SK-N-MC (cell line): ENCODE data around the gene PPM1L.

Experiments used
- EZH2 ChIP-seq: fragments of 200-600 bp; sonication (generic); IDR thresholded peaks from one replicate; pipeline ENCODE4 v1.6.1; 2017; ENCODE audit warnings: antibody characterized with exemption
- POLR2AphosphoS5 ChIP-seq: IDR thresholded peaks from 2 replicates; pipeline ENCODE4 v1.6.1; 2012; ENCODE audit warnings: mild to moderate bottlenecking, low read depth, low read length, borderline replicate concordance

DNA sequence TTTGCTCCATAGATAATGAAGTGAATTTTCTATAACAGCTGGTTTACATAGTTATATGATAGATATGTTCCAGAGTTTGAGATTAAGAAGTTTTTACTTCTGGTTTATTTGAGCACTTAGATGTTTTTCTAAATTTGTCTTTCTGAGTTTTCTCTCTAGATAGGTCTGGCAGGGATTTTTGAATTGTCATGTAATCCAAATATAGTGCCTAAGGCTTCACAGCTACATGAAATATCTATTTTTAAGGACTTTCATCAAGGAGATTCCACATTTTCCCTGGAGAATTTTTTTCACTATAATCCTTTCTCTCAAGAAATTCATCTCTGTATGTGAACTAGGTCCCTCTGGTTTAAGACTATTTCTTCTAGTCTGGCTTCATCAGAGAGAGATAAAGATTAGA lies 12.0 kb downstream of the PPM1L start:
- TF ChIP-seq POLR2AphosphoS5, result no peak
- TF ChIP-seq EZH2, result no peak
